ENCODE results near the gene GMEB2.
"Not testable (repeated sequence)": the region's sequence is repeated elsewhere in the genome, so short reads cannot be mapped to it uniquely, and the experiment has no call there.

The GMEB2 gene

DNA sequence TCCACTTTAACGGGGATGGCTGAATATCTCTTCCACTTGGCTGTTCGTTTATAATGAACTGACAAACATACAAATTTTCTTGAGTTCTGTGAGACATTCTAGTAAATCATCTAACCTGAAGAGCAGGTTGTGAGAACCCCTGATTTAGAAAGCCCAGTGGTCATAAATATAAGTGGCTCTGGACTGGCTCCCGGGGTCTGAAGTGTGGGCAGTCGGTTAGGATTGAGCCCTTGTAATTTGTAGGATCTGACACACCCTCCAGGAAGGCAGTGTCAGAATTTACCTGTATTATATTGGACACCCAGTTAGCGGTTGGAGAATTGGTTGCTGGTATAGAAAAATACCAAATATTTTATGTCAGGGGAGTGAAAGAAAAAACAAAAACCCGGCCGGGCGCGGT lies 6.8 kb upstream of the GMEB2 start:
- WGBS (ENCODE audit: extremely low coverage, insufficient coverage, insufficient read length), result no CpG with 5 or more reads among the region's 9 CpGs
- H3K36me3 ChIP-seq (ENCODE audit: control insufficient read depth in 1 of 2, insufficient read depth in 2 of 2, low read length in 2 of 2), result no peaks in the 10 kb centered on the region
- H3K27ac ChIP-seq (ENCODE audit: low read depth, low read length), result no peak overlapping the region
- H3K18ac ChIP-seq (ENCODE audit: low read length), result no peak overlapping the region
- peaks cover 2% of the 10 kb centered on the region for H3K9me3 ChIP-seq (ENCODE audit: insufficient read depth, low read depth, low read length)
- no peak for DNase-seq
- H2BK120ac ChIP-seq (ENCODE audit: insufficient read depth, low read length, poor library complexity), result no peak overlapping the region
- no peak overlapping the region for H4K8ac ChIP-seq (ENCODE audit: low read depth, low read length)
- H3K4me2 ChIP-seq (ENCODE audit: low read length), result no peak overlapping the region
- peaks cover 6% of the 10 kb centered on the region in 2 experiments for H3K4me1 ChIP-seq (ENCODE audit: control insufficient read depth in 1 of 2, insufficient read depth in 2 of 2, low read length in 2 of 2)
- no peak overlapping the region for H3K4ac ChIP-seq (ENCODE audit: low read depth, low read length)
- H3K4me3 ChIP-seq (ENCODE audit: low read depth, low read length), result no peak overlapping the region
- H3K79me2 ChIP-seq (ENCODE audit: control insufficient read depth, insufficient read depth, low read length, poor library complexity), result no peaks in the 10 kb centered on the region
- H2BK12ac ChIP-seq (ENCODE audit: low read length), result no peak overlapping the region
- no peak overlapping the region for H4K91ac ChIP-seq (ENCODE audit: low read depth, low read length)
- no peak overlapping the region for H3K23ac ChIP-seq (ENCODE audit: low read length)
- no peak overlapping the region for H3K9ac ChIP-seq (ENCODE audit: low read length)
- no peaks in the 10 kb centered on the region for H3K27me3 ChIP-seq (ENCODE audit: insufficient read depth, low read length)
- peaks cover 3% of the 10 kb centered on the region for H3K79me1 ChIP-seq (ENCODE audit: low read length)
- no peak overlapping the region for H2AFZ ChIP-seq (ENCODE audit: insufficient read depth, low read length, poor library complexity)
- H2BK5ac ChIP-seq (ENCODE audit: low read depth, low read length, poor library complexity), result no peak overlapping the region
- H2AK5ac ChIP-seq (ENCODE audit: low read length), result no peak overlapping the region
- H4K12ac ChIP-seq (ENCODE audit: low read depth, low read length), result no peak overlapping the region
- H3K14ac ChIP-seq (ENCODE audit: low read length), result no peak overlapping the region

GRCh38 chr20:63631426-63631825 lies 4.5 kb upstream of the GMEB2 start:
- not testable (repeated sequence) for H3K36me3 ChIP-seq (ENCODE audit: control insufficient read depth in 1 of 2, insufficient read depth in 2 of 2, low read length in 2 of 2); H2AFZ ChIP-seq (ENCODE audit: insufficient read depth, low read length, poor library complexity); H2BK5ac ChIP-seq (ENCODE audit: low read depth, low read length, poor library complexity); H3K79me2 ChIP-seq (ENCODE audit: control insufficient read depth, insufficient read depth, low read length, poor library complexity); H3K9ac ChIP-seq (ENCODE audit: low read length); H3K27ac ChIP-seq (ENCODE audit: low read depth, low read length); H4K8ac ChIP-seq (ENCODE audit: low read depth, low read length); H3K14ac ChIP-seq (ENCODE audit: low read length); H3K4me2 ChIP-seq (ENCODE audit: low read length); H2AK5ac ChIP-seq (ENCODE audit: low read length); H4K12ac ChIP-seq (ENCODE audit: low read depth, low read length); H3K18ac ChIP-seq (ENCODE audit: low read length); H2BK120ac ChIP-seq (ENCODE audit: insufficient read depth, low read length, poor library complexity); H3K27me3 ChIP-seq (ENCODE audit: insufficient read depth, low read length); H4K91ac ChIP-seq (ENCODE audit: low read depth, low read length); H2BK12ac ChIP-seq (ENCODE audit: low read length); H3K23ac ChIP-seq (ENCODE audit: low read length); H3K9me3 ChIP-seq (ENCODE audit: insufficient read depth, low read depth, low read length); H3K4me3 ChIP-seq (ENCODE audit: low read depth, low read length); H3K79me1 ChIP-seq (ENCODE audit: low read length); H3K4ac ChIP-seq (ENCODE audit: low read depth, low read length)
- WGBS (ENCODE audit: extremely low coverage, insufficient coverage, insufficient read length), result no CpG with 5 or more reads among the region's 10 CpGs
- H3K4me1 ChIP-seq (ENCODE audit: control insufficient read depth in 1 of 2, insufficient read depth in 2 of 2, low read length in 2 of 2), result peaks cover 13 to 17% of the 10 kb centered on the region in 2 experiments
- DNase-seq, result peak in 1 of 2 donors; percentile 57

- Histone ChIP-seq H3K4me1 (ENCODE audit: control insufficient read depth in 1 of 2, insufficient read depth in 2 of 2, low read length in 2 of 2) (peaks cover 14 to 18% of the 10 kb centered on the region in 2 experiments), H3K79me1 (ENCODE audit: low read length) (peaks cover 13% of the 10 kb centered on the region)
- H3K4me2 ChIP-seq (ENCODE audit: low read length); H3K18ac ChIP-seq (ENCODE audit: low read length); H3K4me3 ChIP-seq (ENCODE audit: low read depth, low read length); H3K27ac ChIP-seq (ENCODE audit: low read depth, low read length); H3K9ac ChIP-seq (ENCODE audit: low read length); H3K9me3 ChIP-seq (ENCODE audit: insufficient read depth, low read depth, low read length); H3K23ac ChIP-seq (ENCODE audit: low read length); H2BK5ac ChIP-seq (ENCODE audit: low read depth, low read length, poor library complexity); H3K36me3 ChIP-seq (ENCODE audit: control insufficient read depth in 1 of 2, insufficient read depth in 2 of 2, low read length in 2 of 2); H2BK12ac ChIP-seq (ENCODE audit: low read length); H4K91ac ChIP-seq (ENCODE audit: low read depth, low read length); H2AK5ac ChIP-seq (ENCODE audit: low read length); H2AFZ ChIP-seq (ENCODE audit: insufficient read depth, low read length, poor library complexity); DNase-seq; H3K14ac ChIP-seq (ENCODE audit: low read length); H3K79me2 ChIP-seq (ENCODE audit: control insufficient read depth, insufficient read depth, low read length, poor library complexity); H4K12ac ChIP-seq (ENCODE audit: low read depth, low read length); H4K8ac ChIP-seq (ENCODE audit: low read depth, low read length); H2BK120ac ChIP-seq (ENCODE audit: insufficient read depth, low read length, poor library complexity); H3K4ac ChIP-seq (ENCODE audit: low read depth, low read length); H3K27me3 ChIP-seq (ENCODE audit: insufficient read depth, low read length): not testable (repeated sequence)
- no CpG with 5 or more reads among the region's 6 CpGs for WGBS (ENCODE audit: extremely low coverage, insufficient coverage, insufficient read length)
Measured at GRCh38 chr20:63630956-63631355, 4.1 kb upstream of the GMEB2 start.

DNA sequence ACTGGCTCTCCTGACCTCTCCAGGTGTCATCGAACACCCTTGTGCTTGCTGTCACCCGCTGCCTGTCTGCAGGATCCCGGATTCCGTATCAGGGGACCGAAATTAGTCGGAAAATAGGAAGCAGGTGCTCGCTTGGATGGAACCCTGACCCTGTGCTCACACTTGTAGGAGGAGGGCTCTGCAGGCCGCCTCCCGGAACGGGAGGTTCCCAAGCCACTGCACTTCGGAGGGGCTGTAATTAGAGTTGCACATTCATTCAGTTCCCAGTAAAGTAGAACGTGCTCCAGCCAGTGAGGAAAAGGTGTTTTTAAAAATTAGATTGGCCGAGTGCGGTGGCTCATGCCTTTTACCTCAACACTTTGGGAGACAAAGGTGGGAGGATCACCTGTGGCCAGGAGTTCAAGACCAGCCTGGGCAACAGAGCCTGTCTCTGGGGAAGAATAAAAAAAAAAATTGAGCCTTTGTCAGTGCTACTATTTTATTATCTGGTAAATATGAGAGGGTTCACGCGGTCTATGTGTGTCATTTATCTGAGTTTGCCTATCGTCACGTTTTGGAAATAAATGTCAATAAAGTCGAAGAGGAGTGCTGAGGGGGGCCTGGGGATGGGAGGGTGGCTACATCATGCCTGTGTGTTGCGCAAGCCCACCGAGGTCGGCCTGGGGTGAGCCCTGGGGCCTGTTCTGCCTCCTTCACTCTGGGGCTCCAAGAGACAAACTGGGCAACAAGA lies 1.5 kb upstream of the GMEB2 start:
- H3K36me3 ChIP-seq (ENCODE audit: control insufficient read depth in 1 of 2, insufficient read depth in 2 of 2, low read length in 2 of 2), result no peaks in the 10 kb centered on the region
- no peak overlapping the region for H3K4ac ChIP-seq (ENCODE audit: low read depth, low read length)
- H4K12ac ChIP-seq (ENCODE audit: low read depth, low read length), result no peak overlapping the region
- peak overlapping the region; percentile 25 for H4K91ac ChIP-seq (ENCODE audit: low read depth, low read length)
- H3K79me2 ChIP-seq (ENCODE audit: control insufficient read depth, insufficient read depth, low read length, poor library complexity), result peaks cover 11% of the 10 kb centered on the region
- no peak overlapping the region for H2BK5ac ChIP-seq (ENCODE audit: low read depth, low read length, poor library complexity)
- H3K9me3 ChIP-seq (ENCODE audit: insufficient read depth, low read depth, low read length), result no peaks in the 10 kb centered on the region
- WGBS (ENCODE audit: extremely low coverage, insufficient coverage, insufficient read length), result no CpG with 5 or more reads among the region's 22 CpGs
- H3K14ac ChIP-seq (ENCODE audit: low read length), result no peak overlapping the region
- H3K27ac ChIP-seq (ENCODE audit: low read depth, low read length), result peak overlapping the region; percentile 23
- no peak overlapping the region for H3K9ac ChIP-seq (ENCODE audit: low read length)
- peaks cover 14% of the 10 kb centered on the region for H3K79me1 ChIP-seq (ENCODE audit: low read length)
- no peak overlapping the region for H3K18ac ChIP-seq (ENCODE audit: low read length)
- H2BK12ac ChIP-seq (ENCODE audit: low read length), result no peak overlapping the region
- H3K23ac ChIP-seq (ENCODE audit: low read length), result no peak overlapping the region
- peak; percentile 57 to 67 for DNase-seq
- no peaks in the 10 kb centered on the region for H3K27me3 ChIP-seq (ENCODE audit: insufficient read depth, low read length)
- peaks cover 19 to 26% of the 10 kb centered on the region in 2 experiments for H3K4me1 ChIP-seq (ENCODE audit: control insufficient read depth in 1 of 2, insufficient read depth in 2 of 2, low read length in 2 of 2)
- no peak overlapping the region for H3K4me3 ChIP-seq (ENCODE audit: low read depth, low read length)
- no peak overlapping the region for H2AK5ac ChIP-seq (ENCODE audit: low read length)
- H3K4me2 ChIP-seq (ENCODE audit: low read length), result peak overlapping the region; percentile 71
- no peak overlapping the region for H2AFZ ChIP-seq (ENCODE audit: insufficient read depth, low read length, poor library complexity)
- H2BK120ac ChIP-seq (ENCODE audit: insufficient read depth, low read length, poor library complexity), result no peak overlapping the region
- H4K8ac ChIP-seq (ENCODE audit: low read depth, low read length), result no peak overlapping the region
